GM03348 (cell line): ENCODE results near the gene TEAD4.

Experiments used
- DNase-seq: peaks from one replicate; pipeline ENCODE4 v3.0.0; 2012; ENCODE audit warnings: low spot score

Gene TEAD4

DNA sequence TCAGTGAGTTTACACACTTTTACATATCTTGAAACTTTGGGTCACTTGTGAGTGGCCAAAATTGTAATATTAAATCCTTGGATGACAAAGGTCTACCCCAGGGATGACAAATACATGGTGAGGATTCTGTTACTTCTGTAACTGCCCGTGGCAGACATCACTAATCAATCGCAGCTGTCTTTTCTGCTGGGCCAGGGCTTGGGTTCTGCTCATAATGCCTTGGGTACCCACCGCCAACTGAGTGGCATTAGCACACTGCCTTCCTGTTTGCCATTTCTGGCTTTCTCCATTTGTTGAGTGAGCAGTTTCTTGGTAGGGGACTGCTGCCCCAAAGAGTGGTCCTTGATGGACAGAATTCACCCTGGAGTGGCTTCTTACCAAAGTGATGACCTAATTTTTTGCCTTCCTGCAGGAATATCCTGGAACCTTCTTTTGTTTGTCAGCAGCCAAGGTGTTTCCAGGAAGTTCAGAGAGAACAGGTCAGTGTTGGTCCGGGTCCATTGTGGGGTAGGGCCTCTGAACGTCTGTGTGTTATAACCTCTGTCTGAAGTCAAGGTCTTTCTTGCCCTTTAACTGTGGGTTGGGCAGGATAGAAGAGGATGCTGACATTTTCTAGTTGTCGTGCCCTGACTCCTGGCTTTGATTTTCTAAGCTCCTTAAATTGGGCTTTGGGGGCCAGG is 124.2 kb downstream of the TEAD4 start:
- no peak for DNase-seq

DNA sequence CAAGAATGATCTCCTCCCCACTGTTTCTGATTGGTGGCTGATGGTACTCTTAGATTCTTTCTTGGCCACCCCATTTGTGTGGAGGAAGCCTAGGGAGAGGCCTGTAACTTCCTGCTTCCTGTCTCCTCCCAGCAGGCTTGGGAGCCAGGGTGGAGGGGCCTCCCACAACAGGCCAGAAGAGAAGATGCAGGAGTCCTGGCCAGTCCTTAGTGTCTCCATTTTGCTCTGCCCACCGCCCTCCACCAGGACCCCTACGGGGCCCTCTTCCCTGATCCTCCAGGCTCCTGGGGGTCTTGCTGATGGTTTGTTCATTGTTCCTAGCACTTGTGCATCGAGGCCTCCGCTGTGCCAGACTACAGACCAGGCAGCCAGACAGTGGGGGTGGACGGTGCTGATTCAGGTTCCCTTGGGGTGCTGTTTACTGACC is 124.7 kb downstream of the TEAD4 start:
- no peak for DNase-seq

DNA sequence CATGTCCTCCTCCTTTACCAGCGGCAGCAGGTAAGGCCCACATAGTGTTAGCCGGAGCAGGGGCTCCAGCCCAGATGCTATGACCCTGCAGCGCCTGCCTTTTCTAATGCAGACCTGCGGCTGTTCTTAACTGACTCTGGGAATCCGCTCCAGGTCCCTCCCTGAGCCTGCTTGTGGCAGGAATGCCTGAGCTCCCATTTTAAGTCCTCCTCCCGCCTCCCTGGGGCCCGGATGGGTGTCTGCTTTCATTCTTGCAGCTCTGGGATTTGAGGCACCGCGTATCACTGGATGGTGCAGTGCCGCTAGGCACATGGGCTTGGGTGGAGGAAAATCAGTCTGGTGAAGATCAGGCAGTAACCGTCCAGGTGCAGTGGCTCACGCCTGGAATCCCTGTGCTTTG is 125.5 kb downstream of the TEAD4 start:
- no peak for DNase-seq

DNA sequence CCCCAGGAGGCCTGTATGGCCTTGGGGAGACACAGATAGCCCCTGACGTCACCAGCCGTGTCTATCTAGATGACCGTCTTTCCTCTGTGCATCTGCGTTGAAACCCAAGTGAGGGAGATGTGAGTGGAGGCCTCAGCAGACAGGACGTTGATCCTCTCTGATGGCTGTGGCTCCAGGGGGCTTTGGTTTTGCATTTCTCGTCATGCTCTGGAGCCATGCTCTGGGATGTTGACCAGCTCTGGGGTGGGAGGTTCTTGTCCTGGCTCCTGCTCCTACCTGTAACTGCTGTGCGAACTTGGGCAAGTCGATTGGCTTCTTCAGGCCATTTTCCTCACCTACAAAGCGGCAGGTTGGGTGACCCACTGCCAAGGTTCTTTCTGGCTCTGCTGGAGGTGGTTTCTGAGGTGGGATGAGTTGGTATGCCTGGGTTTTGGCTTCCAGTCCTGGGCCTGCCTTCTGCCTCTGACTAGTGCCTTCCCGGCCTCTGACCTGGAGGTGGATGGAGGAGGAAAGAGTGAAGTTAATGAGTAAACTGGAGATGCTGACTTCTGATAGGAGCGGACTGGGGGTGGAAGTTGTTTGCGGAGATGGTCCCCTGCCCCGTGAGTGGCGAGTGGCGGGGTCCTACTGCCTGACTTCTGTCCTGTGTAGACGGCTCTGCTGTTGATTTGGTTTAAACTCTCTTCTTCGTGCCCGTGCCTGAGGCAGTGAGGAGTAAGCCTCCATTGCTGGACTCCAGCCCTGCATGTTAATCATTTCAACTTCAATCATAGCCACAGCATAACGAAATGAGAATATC is 126.3 kb downstream of the TEAD4 start:
- no peak for DNase-seq

DNA sequence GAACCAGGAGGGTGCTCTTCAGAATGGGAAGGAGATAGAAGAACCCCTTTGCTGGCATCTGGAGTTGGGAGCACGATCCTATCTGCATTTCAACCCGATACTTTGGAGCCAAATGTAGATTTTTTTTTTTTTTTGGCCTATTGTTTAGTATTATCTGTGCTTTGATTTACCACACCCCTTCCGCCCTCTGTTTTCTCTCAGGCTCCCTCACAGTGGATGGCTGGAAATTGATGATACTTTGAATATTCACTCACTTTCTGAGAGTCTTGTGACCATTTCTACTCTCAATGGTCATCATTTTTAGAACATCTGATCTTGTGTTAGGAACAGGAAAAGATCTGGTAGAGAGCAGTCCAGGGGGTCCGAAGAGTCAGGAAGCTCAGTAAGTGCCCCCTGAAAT is 127.0 kb downstream of the TEAD4 start:
- no peak for DNase-seq

DNA sequence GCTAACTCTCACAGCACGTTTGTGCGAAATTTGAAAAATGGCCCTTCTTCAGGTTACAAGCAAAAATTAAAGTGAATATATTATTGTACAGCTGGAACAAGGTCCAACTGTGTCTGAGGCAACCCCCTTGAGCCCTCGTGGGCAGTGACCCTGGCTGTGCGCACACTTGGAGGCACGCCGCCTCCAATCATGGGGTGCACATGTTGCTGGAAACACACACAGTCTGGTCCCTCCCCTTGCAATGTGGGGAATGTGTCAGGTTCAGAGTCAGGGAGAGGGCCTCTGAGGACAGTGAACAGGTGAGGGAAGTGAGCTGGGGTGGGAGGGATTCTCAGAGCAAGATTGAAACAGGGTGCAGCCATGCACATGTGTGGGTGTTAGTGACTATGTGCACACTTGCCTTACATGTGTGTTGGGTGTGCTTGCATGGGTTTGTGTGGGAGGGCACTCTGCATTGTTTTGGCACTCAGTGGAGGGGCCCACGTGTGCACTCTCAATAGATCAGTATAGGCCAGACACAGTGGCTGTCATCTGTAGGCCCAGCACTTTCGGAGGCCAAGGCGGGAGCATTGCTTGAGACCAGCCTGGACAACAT is 127.6 kb downstream of the TEAD4 start:
- DNase-seq = no peak

DNA sequence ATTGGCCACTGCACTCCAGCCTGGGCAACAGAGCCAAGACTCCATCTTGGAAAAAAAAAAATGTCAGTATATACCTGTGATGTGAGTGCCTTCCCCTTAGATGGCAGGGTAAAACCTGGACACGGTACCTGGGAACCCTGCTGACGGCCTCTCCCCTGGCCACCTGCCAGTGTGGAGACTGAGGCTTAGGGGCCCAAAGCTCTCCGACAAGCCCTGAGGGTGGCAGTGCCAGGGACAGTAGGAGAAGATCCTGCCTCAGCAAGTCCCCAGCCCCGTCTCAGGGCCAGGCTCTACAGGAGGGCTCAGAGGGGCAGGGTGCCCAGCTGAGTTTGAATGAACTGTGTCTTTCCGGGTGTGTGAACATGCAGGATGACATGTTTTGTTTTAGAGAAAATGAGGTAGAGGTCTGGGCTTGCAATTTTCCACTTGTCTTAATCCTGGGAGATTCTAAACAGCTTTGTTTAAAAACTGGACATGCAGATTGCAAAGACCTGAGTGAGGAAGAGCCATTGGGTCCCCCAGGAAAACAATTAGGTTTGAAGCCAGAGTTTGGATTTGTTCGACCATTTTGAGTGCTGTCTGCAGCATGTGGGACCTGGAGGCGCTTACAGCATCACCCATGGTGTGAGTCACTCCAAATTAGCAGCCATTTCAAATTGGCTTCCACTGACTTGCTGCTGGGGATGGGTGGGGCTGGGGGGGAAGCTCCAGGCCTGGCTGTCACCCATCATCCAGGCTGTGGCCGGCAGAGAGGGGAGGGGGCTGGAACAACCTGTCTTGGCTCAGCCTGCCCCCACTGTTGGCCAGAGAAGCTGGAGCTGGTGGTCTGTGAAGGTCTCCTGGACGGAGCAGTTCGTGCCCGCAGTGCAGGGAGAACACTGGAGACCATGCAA is 128.8 kb downstream of the TEAD4 start:
- peak; percentile 37 for DNase-seq

DNA sequence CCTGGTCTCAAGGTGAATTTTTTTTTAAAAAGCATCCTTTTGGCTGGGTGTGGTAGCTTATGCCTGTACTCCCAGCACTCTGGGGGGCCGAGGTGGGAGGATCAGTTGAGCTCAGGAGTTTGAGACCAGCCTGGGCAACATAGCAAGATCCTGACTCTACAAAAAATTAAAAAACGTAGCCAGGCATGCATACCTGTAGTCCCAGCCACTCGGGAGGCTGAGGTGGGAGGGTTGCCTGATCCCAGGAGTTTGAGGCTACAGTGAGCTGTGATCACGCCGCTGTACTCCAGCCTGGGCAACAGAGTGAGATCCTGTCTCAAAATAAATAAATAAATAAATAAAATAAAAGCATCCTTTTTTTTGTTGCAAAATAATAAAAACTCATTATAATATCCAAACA is 130.4 kb downstream of the TEAD4 start:
- DNase-seq = no peak
